A549 (cell line): ENCODE measurements around the gene C17orf107. TPM values are rescaled to one million over a fixed set of nuclear protein-coding genes. Genes with fewer than 3 reads are reported as not detected.

ENCODE experiments used
- ATAC-seq, 2 experiments: fragments of 200-7000 bp in 1 of 2; fragments of >200 bp in 1 of 2; cut with Nextera tagmentation in 1 of 2; cut with Tn5 transposase in 1 of 2; 3 replicates each; pipeline versions ENCODE4 v1.8.0 to v1.9.1; 2018 to 2020; ENCODE audit warnings: mild to moderate bottlenecking in 1 of 2, moderate library complexity in 1 of 2
- CTCF ChIA-PET: fragments of 300-600 bp; sonication (Branson Sonifier 250); formaldehyde crosslinking; extraction: SDS; loops from one replicate; lab custom pipeline; 2021; ENCODE audit warnings: antibody characterized with exemption, inconsistent platforms; lab: Yijun Ruan, JAX
- POLR2A ChIA-PET: fragments of 350-600 bp; formaldehyde crosslinking; extraction: SDS; loops from one replicate; lab custom pipeline; 2021; ENCODE audit warnings: antibody characterized with exemption, inconsistent platforms; lab: Yijun Ruan, JAX
- DNase-seq, 2 experiments: peaks; one replicate each; pipeline versions ENCODE4 v3.0.0 to v3.0.0-alpha.2; 2011 to 2016; ENCODE audit warnings: low read depth in 1 of 2, low spot score in 1 of 2
- FAIRE-seq: peaks from 2 replicates; lab custom pipeline; 2011; peaks lifted over from hg19 to GRCh38; lab: Jason Lieb, UNC
- H3K27ac ChIP-seq, 2 experiments: fragments of >200 bp; sonication (Bioruptor Twin); formaldehyde crosslinking; 3 replicates each; pipeline ENCODE4 v1.5.1; 2016 to 2017
- H3K4me1 ChIP-seq: fragments of >200 bp; sonication (Bioruptor Twin); formaldehyde crosslinking; 3 replicates; pipeline ENCODE4 v1.6.1; 2016
- H3K4me2 ChIP-seq: fragments of >200 bp; sonication (Bioruptor Twin); formaldehyde crosslinking; 3 replicates; pipeline ENCODE4 v1.6.1; 2016
- H3K4me3 ChIP-seq: fragments of >200 bp; sonication (Bioruptor Twin); formaldehyde crosslinking; 3 replicates; pipeline ENCODE4 v1.5.1; 2016
- H3K9me3 ChIP-seq: fragments of >200 bp; sonication (Bioruptor Twin); formaldehyde crosslinking; 3 replicates; pipeline ENCODE4 v1.6.1; 2016
- CHD4 ChIP-seq: fragments of 200-600 bp; sonication (generic); IDR thresholded peaks from 2 replicates; pipeline ENCODE4 v1.6.1; 2016; ENCODE audit warnings: antibody characterized with exemption, mild to moderate bottlenecking, borderline replicate concordance
- EHF ChIP-seq: fragments of 250-450 bp; sonication (Bioruptor Pico); IDR thresholded peaks from 2 replicates; pipeline ENCODE4 v1.5.0; 2020; ENCODE audit warnings: mild to moderate bottlenecking
- EHMT2 ChIP-seq: fragments of 200-600 bp; sonication (generic); IDR thresholded peaks from 2 replicates; pipeline ENCODE4 v1.6.1; 2016; ENCODE audit warnings: antibody characterized with exemption, low read depth, mild to moderate bottlenecking, moderate library complexity
- EP300 ChIP-seq, 2 experiments: fragments of >200 bp; sonication (Bioruptor Twin); formaldehyde crosslinking; IDR thresholded peaks; 2 replicates in 1 of 2; 3 replicates in 1 of 2; pipeline ENCODE4 v1.6.1; 2016 to 2017
- FOSB ChIP-seq: fragments of 250-450 bp; sonication (Bioruptor Pico); IDR thresholded peaks from 2 replicates; pipeline ENCODE4 v1.5.0; 2020; ENCODE audit warnings: mild to moderate bottlenecking, moderate library complexity
- FOSL2 ChIP-seq, 2 experiments: fragments of 450-650 bp in 1 of 2; fragments of >200 bp in 1 of 2; sonication (Bioruptor Twin) in 1 of 2; formaldehyde crosslinking; IDR thresholded peaks; 2 replicates each; pipeline versions ENCODE4 v1.5.0 to v1.6.1; 2016 to 2020; ENCODE audit warnings: mild to moderate bottlenecking in 1 of 2, moderate library complexity in 1 of 2
- FOXS1 ChIP-seq: fragments of 250-450 bp; sonication (Bioruptor Pico); IDR thresholded peaks from 2 replicates; pipeline ENCODE4 v1.5.0; 2020; ENCODE audit warnings: mild to moderate bottlenecking, moderate library complexity
- HDAC2 ChIP-seq: fragments of 200-600 bp; sonication (generic); IDR thresholded peaks from 2 replicates; pipeline ENCODE4 v1.6.1; 2016
- HOXB13 ChIP-seq: fragments of 250-450 bp; sonication (Bioruptor Pico); IDR thresholded peaks from 2 replicates; pipeline ENCODE4 v1.5.0; 2020; ENCODE audit warnings: low read depth, mild to moderate bottlenecking, moderate library complexity
- JUN ChIP-seq, 2 experiments: fragments of >200 bp; sonication (Bioruptor Twin); formaldehyde crosslinking; IDR thresholded peaks; 2 replicates in 1 of 2; 3 replicates in 1 of 2; pipeline ENCODE4 v1.6.1; 2016 to 2017
- MAZ ChIP-seq: fragments of 150-350 bp; IDR thresholded peaks from 2 replicates; pipeline ENCODE4 v1.6.1; 2014; ENCODE audit warnings: antibody characterized with exemption, low read depth, low read length, borderline replicate concordance
- MYC ChIP-seq: IDR thresholded peaks from 2 replicates; pipeline ENCODE4 v1.6.1; 2012; ENCODE audit warnings: mild to moderate bottlenecking, inconsistent platforms, low read length, improper control_type of control experiment, borderline replicate concordance
- NR3C1 ChIP-seq: fragments of >200 bp; sonication (Bioruptor Twin); formaldehyde crosslinking; IDR thresholded peaks from 3 replicates; pipeline ENCODE4 v1.6.1; 2017
- RAD21 ChIP-seq, 2 experiments: fragments of >200 bp in 1 of 2; sonication (Bioruptor Twin) in 1 of 2; formaldehyde crosslinking in 1 of 2; IDR thresholded peaks in 1 of 2; conservative IDR thresholded peaks in 1 of 2; 2 replicates in 1 of 2; 3 replicates in 1 of 2; pipeline ENCODE4 v1.6.1; 2012 to 2018; ENCODE audit warnings: inconsistent platforms in 1 of 2
- SREBF2 ChIP-seq: fragments of 450-650 bp; IDR thresholded peaks from 2 replicates; pipeline ENCODE4 v1.6.1; 2014; ENCODE audit warnings: mild to moderate bottlenecking, moderate library complexity
- TFCP2L1 ChIP-seq: fragments of 250-450 bp; sonication (Bioruptor Pico); IDR thresholded peaks from 2 replicates; pipeline ENCODE4 v1.5.0; 2021; ENCODE audit warnings: mild to moderate bottlenecking
- ZC3H11A ChIP-seq: fragments of 450-650 bp; IDR thresholded peaks from 2 replicates; pipeline ENCODE4 v1.6.1; 2014; ENCODE audit warnings: antibody characterized with exemption, mild to moderate bottlenecking
- ZNF302 ChIP-seq: fragments of 250-450 bp; sonication (Bioruptor Pico); IDR thresholded peaks from 2 replicates; pipeline ENCODE4 v1.9.0; 2021; ENCODE audit warnings: inconsistent platforms, mild to moderate bottlenecking, moderate library complexity
- WGBS: methylation state at CpG from one replicate; pipeline ENCODE4 v1.1.6; 2017; ENCODE audit errors: missing lambda C conversion rate; 5-methylcytosine and 5-hydroxymethylcytosine counted together
- polyA plus RNA-seq, 4 experiments: library from polyadenylated mRNA; depleted of rRNA in 3 of 4; stranded (reverse); fragments of >200 nt; fragmentation: RNase III in 1 of 4; extraction: RNeasy Plus Mini Kit Qiagen cat#74134 plus additional on column Dnase treatment in 1 of 4; gene quantifications; 2 replicates in 3 of 4; 3 replicates in 1 of 4; pipeline ENCODE4 v1.2.3, GENCODE V29; 2011 to 2017
- TF ChIP-seq, protein P1 (sequence below): IDR thresholded peaks from 2 replicates; pipeline ENCODE4 v1.6.1; 2012
- TF ChIP-seq, protein P2 (sequence below): fragments of >200 bp; sonication (Bioruptor Twin); formaldehyde crosslinking; IDR thresholded peaks from 3 replicates; pipeline ENCODE4 v1.5.1; 2016
- TF ChIP-seq, protein P3 (sequence below): fragments of 200-600 bp; sonication (generic); IDR thresholded peaks from 2 replicates; pipeline ENCODE4 v1.6.1; 2016; ENCODE audit warnings: antibody characterized with exemption, mild to moderate bottlenecking, moderate library complexity
- TF ChIP-seq, protein P4 (sequence below): fragments of >200 bp; sonication (Bioruptor Twin); formaldehyde crosslinking; IDR thresholded peaks from 3 replicates; pipeline ENCODE4 v1.6.1; 2016

The C17orf107 gene
- polyA plus RNA-seq, 2 of the 4 experiments (the other 2 are of a cell fraction), result 0.13 to 0.30 TPM

DNA sequence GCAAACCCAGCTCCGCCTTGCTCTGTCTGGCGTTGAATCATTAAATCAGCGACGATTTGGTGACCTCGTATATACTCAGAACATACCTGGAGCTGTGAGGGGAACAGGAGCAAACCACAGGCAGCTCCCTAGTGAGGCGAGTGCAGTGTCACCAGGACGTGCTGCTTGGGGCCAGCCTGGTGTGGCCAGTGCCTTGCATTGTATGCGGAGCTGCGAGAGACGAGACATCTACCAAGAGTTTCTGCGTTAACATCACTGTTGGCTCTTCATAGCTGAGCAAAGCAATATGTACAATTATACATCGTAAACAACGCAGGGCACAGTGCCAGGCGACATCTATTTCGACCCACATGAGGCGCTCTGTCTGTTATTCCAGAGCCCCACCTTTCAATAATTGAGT, 38.3 kb upstream of the C17orf107 start:
- ChIA-PET CTCF (interaction anchor here (0.6 to 5.5 kb wide), 9 partner anchors 9 to 294 kb away, joined by 3 to 23 read pairs (median 4); partner anchors contain the start of genes GLTPD2 and MINK1), POLR2A (no interaction called here)
- no peak overlapping the region for H3K4me2 ChIP-seq
- ATAC-seq (no peak), FAIRE-seq (no peak), DNase-seq (no peak)
- no peaks in the 10 kb centered on the region for H3K9me3 ChIP-seq
- H3K27ac ChIP-seq, result no peak overlapping the region
- H3K4me1 ChIP-seq, result peaks cover 20% of the 10 kb centered on the region
- TF ChIP-seq, protein P1, sequence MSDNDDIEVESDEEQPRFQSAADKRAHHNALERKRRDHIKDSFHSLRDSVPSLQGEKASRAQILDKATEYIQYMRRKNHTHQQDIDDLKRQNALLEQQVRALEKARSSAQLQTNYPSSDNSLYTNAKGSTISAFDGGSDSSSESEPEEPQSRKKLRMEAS, result no peak
- no peak for TF ChIP-seq MAZ
- TF ChIP-seq TFCP2L1, result no peak
- no peak for TF ChIP-seq HDAC2
- no peak for TF ChIP-seq JUN (IDR thresholded peaks at IDR 0.05)
- TF ChIP-seq SREBF2, result no peak
- no peak for TF ChIP-seq HOXB13 (CRISPR knock-in tag)
- TF ChIP-seq, protein P2, sequence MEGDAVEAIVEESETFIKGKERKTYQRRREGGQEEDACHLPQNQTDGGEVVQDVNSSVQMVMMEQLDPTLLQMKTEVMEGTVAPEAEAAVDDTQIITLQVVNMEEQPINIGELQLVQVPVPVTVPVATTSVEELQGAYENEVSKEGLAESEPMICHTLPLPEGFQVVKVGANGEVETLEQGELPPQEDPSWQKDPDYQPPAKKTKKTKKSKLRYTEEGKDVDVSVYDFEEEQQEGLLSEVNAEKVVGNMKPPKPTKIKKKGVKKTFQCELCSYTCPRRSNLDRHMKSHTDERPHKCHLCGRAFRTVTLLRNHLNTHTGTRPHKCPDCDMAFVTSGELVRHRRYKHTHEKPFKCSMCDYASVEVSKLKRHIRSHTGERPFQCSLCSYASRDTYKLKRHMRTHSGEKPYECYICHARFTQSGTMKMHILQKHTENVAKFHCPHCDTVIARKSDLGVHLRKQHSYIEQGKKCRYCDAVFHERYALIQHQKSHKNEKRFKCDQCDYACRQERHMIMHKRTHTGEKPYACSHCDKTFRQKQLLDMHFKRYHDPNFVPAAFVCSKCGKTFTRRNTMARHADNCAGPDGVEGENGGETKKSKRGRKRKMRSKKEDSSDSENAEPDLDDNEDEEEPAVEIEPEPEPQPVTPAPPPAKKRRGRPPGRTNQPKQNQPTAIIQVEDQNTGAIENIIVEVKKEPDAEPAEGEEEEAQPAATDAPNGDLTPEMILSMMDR, result no peak
- no peak for TF ChIP-seq EHF
- TF ChIP-seq FOSB (CRISPR knock-in tag), result no peak
- no peak for TF ChIP-seq EP300 (IDR thresholded peaks at IDR 0.05)
- no peak for TF ChIP-seq ZNF302
- no peak for TF ChIP-seq MYC
- TF ChIP-seq EHMT2, result no peak
- H3K4me3 ChIP-seq, result no peak overlapping the region
- WGBS, result 91% methylated on average over 16 of the region's 16 CpGs

DNA sequence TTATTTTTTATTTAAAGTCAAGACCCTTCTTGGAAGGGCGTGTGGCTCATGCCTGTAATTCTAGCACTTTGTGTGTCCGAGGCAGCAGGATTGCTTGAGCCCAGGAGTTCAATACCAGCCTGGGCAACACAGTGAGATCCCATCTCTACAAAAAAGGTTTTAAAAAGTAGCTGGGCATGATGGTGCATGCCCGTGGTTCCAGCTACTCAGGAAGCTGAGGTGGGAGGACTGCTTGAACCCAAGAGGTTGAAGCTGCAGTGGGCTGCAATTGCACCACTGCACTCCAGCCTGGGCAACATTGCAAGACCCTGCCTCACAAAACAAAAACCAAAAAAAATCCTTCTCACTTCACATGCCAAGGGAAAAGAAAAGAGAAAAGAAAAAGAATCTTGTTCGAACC, 36.6 kb upstream of the C17orf107 start:
- peaks cover 16% of the 10 kb centered on the region for H3K4me1 ChIP-seq
- TF ChIP-seq, protein P3, sequence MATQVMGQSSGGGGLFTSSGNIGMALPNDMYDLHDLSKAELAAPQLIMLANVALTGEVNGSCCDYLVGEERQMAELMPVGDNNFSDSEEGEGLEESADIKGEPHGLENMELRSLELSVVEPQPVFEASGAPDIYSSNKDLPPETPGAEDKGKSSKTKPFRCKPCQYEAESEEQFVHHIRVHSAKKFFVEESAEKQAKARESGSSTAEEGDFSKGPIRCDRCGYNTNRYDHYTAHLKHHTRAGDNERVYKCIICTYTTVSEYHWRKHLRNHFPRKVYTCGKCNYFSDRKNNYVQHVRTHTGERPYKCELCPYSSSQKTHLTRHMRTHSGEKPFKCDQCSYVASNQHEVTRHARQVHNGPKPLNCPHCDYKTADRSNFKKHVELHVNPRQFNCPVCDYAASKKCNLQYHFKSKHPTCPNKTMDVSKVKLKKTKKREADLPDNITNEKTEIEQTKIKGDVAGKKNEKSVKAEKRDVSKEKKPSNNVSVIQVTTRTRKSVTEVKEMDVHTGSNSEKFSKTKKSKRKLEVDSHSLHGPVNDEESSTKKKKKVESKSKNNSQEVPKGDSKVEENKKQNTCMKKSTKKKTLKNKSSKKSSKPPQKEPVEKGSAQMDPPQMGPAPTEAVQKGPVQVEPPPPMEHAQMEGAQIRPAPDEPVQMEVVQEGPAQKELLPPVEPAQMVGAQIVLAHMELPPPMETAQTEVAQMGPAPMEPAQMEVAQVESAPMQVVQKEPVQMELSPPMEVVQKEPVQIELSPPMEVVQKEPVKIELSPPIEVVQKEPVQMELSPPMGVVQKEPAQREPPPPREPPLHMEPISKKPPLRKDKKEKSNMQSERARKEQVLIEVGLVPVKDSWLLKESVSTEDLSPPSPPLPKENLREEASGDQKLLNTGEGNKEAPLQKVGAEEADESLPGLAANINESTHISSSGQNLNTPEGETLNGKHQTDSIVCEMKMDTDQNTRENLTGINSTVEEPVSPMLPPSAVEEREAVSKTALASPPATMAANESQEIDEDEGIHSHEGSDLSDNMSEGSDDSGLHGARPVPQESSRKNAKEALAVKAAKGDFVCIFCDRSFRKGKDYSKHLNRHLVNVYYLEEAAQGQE, result no peak
- no peak for TF ChIP-seq RAD21 (conservative IDR thresholded peaks at IDR 0.05 in 1 of 2, IDR thresholded peaks at IDR 0.05 in 1 of 2)
- no peak for TF ChIP-seq FOSL2 (IDR thresholded peaks at IDR 0.05)
- TF ChIP-seq FOSL2 (CRISPR knock-in tag; IDR thresholded peaks at IDR 0.05), result no peak
- TF ChIP-seq, protein P4, sequence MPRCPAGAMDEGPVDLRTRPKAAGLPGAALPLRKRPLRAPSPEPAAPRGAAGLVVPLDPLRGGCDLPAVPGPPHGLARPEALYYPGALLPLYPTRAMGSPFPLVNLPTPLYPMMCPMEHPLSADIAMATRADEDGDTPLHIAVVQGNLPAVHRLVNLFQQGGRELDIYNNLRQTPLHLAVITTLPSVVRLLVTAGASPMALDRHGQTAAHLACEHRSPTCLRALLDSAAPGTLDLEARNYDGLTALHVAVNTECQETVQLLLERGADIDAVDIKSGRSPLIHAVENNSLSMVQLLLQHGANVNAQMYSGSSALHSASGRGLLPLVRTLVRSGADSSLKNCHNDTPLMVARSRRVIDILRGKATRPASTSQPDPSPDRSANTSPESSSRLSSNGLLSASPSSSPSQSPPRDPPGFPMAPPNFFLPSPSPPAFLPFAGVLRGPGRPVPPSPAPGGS, result no peak
- TF ChIP-seq FOXS1 (CRISPR knock-in tag), result no peak
- no peak for TF ChIP-seq CHD4
- no peak for TF ChIP-seq NR3C1
- no peak for TF ChIP-seq ZC3H11A
- no peak for TF ChIP-seq EHF
- H3K4me3 ChIP-seq, result no peak overlapping the region
- ATAC-seq, result no peak
- FAIRE-seq, result no peak
- 88% methylated on average over 4 of the region's 4 CpGs for whole genome bisulfite sequencing
- H3K4me2 ChIP-seq, result no peak overlapping the region
- no peak for DNase-seq
- POLR2A ChIA-PET, result interaction anchor here (1.5 kb wide), 1 partner anchor 73 kb away, joined by 6 read pairs; no protein-coding TSS in a partner anchor
- no peak overlapping the region for H3K27ac ChIP-seq
- CTCF ChIA-PET, result interaction anchor here (1.0 to 5.5 kb wide), 5 partner anchors 13 to 131 kb away, joined by 3 to 23 read pairs (median 14); partner anchors contain the start of gene GLTPD2
- no peaks in the 10 kb centered on the region for H3K9me3 ChIP-seq
